OCI-M2 (cell line): ENCODE data around the gene ACAD9.

ENCODE experiments used
- DNase-seq: peaks from one replicate; lab custom pipeline; 2025; ENCODE audit not compliant: unreplicated experiment; lab: John Stamatoyannopoulos, UW

Gene ACAD9

DNA sequence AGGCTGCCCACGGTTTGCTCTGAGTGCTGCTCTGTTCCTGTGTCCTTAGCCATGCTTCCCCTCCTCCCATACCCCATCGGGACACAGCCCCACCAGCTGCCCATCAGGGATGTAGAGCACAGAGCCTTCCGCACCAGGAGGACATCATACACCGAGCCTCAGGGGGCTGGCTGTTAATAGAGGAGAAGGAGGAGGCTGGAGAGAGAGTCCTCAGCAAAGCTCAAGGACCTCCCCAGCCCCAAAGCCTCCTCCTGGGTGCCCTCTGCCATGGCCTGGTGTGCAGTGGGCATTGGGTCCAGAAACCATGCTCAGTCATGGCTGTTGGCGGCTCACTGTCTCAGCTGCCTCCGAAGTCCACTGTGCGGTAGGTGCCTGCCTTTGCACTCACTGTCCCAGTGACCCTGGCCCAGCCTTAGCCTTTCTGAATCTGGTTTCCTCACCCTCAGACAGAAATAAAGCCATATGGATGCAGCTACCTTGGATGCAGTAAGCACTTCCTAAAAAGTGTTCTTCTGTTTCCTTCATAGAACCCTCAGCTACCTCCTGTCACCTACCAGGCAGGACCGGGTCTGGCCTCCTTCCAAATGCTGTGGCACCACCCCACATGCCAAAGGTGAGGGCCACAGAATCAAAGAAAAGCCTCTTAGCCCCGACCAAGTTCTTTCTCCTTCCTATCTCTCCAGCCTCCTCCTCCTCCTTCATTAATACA, 53.9 kb downstream of the ACAD9 start:
- no peak for DNase-seq

DNA sequence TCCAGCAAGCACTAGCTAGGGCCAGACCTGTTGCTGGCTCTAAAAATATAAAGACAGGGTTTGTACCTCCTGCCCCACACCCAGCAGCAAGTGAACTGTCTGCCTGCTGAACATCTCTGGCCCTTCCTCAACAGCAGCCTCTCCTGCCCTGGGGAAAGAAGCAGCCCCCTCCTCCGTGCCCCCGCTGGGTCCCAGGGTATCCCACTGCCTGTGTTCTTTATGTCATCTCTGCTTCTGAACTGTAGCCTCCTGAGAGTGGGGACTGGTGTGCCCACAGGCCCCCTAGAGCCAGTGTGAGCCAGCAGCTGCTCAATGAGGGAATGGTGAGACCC, 54.5 kb downstream of the ACAD9 start:
- no peak for DNase-seq

DNA sequence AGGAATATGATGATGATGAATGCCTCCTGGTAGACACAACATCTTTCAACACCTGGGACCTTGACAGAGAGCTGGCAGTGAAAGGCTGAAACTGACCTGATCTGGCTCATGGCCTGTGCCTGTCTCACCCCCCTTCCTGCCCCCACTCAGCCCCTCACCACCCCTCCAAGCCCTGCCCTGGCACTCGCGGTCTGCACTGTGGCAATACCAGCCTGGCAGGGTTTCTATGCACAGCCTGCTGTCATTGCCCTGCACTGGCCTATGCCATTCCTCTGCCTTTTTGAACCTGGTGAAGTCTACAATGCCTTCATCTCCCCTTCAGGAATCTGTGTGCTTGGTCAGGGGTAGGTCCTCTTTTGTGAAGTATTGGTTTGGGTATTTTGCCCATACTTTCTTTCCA, 56.5 kb downstream of the ACAD9 start:
- DNase-seq = no peak

DNA sequence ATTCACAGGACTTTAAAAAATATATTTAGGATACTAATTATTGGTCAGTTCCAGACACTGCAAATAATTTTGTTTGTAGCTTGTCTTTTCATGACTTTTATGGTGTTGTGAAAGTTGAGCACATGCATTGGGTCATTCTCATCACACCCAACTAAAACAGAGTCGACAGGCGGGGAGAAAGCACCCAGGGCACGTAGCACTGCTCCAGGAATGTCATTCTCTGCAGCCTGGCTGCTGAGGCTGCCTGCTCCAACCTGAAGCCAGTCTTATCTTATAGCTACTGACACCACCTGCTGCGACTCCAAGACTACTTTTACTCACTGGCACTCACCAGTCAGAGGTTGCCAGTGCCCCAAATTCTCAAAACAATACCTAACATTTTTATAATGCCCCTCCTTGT, 56.9 kb downstream of the ACAD9 start:
- no peak for DNase-seq

DNA sequence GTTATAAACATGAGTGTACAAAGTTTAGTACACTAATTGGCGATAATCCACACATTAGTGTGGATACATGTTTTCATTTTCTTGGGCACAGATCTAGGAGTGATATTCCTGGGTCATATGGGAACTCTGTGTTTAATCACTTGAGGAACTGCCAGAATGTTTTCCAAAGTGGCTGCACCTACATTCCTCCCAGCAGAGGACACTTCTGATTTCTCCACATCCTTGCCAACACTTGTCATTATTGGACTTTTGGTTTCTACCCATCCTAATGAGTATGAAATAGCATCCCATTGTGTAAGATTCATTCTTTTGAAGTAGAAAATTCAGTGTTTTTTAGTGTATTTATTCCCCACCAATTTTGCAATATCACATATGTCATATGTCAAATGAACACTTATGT, 60.8 kb downstream of the ACAD9 start:
- DNase-seq = no peak

DNA sequence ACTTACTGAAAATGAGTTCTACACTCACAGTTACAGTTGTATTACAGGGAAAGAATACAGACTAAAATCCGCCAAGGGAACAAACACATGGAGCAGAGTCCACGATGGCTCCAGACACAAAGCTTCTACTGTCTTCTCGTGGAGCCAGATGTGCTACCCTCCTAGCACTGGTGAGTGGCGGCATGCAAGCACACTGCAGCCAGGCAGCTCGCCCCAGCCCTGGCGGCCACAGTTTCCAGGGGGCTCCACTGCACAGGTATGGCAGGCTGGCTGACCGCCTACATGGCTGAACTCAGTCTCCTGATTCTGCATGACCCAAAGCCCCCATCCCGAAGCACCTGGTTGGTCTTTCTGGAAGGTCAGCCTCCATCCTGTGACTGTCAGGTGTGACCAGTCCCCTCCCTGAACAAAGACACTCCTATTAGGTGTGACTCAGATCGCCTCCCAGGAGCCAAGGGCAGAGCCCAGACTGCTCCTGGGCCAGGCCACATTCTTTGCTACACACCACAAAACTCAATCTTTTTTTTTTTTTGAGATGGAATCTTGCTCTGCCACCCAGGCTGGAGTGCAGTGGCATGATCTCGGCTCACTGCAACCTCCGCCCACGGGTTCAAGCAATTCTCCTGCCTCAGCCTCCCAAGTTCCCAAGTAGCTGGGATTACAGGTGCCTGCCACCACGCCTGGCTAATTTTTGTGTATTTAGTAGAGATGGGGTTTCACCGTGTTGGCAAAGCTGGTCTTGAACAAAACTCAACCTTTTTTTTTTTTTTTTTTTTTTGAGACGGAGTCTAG, 62.9 kb downstream of the ACAD9 start:
- no peak for DNase-seq

DNA sequence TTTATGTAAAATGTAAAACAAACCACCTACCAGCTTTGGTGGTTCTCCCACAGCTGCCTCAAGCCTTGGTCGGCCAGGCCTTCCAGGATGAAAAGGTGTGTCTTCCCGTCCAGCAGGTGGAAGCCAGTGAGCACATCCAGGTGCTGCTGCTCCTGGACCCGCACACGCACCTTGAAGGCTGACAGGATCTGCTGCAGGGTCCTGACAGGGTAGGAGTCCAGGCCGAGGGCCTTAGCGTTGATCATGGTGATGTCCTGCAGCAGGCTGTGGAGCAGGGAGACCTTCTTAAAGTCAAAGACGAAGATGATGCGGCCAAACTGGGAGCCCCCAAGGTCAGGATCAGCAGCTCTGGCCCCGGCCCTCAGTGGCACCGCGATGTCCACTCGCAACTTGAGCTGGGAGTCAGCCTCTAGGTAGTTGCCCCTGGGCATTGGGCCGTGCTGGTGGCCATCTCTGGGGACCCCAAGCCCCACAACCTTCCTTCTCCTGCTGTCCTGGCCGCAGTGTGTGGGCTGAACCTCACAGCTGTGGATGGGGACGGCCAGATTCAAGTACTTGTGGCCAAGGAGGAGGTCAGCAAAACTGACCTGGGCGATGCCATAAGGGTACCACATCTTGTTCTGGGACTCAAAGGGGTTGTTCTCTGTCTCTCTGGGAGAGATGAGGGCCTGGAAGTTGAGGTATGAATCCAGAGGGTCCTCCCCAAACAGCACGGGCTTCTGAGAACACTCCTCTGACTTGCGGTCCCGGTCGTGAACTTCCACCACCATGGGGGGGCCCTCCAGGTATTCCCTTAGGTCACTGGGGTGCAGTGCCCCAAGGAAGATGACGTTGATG, 65.8 kb downstream of the ACAD9 start:
- no peak for DNase-seq

DNA sequence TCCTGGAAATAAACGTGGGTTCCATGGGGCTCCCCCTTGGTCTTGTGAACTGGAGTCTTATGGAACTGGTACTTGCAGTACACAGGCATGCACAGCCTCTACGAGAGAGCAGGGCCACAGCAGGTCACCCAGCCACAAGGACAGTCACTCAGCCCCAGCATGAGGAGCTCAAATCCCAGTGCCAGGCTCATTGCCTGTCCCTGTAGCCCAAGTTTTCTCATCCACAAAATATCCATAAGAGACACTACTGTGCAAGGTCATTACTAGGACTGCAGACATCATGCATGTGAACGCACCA, 66.4 kb downstream of the ACAD9 start:
- DNase-seq = no peak

DNA sequence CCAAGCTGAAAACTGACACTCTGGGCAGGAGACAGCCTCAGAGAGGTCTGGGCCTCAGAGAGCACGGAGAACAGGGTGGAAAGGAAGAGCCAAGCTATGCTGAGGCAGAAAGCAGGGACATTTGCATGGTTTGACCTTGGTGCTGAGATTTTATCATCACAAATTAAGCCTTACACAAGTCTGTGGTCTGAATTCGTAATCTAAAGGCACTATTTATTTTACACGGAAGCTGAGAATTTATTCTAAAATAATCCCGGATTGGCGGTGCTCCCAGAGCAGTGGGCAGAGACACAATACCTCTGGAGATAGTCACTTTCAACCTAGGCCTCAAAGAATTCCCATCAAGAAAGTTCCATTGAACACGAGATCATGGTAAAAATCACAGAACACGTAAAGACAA, 67.0 kb downstream of the ACAD9 start:
- DNase-seq = no peak

DNA sequence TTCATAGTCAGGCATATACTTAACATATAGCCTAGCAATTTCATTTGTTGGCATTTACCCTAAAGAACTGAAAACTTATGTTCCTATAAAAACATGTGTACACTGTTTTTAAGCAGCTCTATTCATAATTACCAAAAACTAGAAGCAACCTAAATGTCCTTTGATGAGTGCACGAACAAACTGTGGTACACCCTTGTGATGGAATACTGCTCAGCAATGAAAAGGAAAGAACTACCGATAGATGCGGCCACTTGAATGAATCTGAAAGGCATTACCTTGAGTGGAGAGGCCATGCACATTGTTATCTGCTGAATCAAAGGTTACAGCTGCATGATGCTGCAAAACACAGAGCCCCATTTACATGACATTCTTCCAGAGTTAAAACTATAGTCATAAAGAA, 69.7 kb downstream of the ACAD9 start:
- no peak for DNase-seq

DNA sequence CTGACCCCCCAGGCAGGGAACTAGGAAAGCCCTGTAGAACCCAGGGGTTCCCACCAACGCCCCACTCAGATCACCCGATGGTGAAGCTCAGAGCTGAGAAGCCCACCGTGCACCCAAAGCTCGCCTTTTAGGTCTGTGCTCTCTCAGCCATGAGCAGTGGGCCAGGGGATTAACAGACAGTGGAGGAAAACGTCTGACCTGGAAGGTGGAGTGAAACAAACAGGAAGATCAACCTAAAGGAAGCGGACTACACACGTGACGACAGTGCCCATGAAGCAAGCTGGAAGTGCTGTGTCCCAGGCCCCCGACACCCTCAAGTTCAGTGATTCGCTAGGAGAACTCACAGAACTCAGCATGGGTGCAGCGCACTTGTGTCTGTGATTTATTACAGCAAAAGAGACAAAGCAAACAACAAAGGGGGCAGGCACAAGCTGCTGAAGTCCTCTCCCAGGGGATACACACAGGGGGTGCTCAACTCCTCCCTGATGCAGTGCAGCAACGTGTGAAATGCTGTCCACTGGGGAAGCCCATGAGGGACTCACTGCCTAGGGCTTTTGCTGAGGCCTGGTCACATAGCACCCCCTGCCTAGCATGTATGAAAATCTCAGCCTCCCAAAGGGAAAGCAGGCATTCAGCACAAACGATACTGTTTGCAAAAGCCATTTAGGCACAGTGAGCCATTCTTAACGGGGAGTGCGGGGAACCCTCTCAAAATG, 71.0 kb downstream of the ACAD9 start:
- DNase-seq = no peak

DNA sequence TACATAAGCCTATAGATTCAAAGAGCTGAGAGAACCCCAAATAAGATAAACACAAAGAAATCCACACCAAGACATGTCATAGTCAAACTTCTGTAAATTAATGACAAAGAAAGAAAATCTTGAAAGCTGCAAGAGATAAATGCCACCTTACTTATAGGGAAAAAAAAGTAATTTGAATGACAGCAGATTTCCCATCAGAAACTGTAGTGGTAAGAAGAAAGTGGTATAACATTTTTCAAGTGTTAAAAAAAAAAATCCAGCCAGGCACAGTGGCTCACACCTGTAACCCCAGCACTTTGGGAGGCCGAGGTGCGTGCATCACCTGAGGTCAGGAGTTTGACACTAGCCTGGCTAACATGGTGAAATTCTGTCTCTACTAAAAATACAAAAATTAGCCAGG, 77.0 kb downstream of the ACAD9 start:
- no peak for DNase-seq
